HCT116 (cell line): Measurements from ENCODE around the gene SPTBN4. TPM values are rescaled to one million over a fixed set of nuclear protein-coding genes. Genes with fewer than 3 reads are reported as not detected.

Source experiments
- ATAC-seq: fragments of 200-7000 bp; cut with Tn5 transposase; 2 replicates; pipeline ENCODE4 v1.9.1; 2020; ENCODE audit warnings: mild to moderate bottlenecking, moderate library complexity
- BruUV-seq: library from RNA; stranded (reverse); fragments of 400-500 nt; replicated peaks from 2 replicates; lab custom pipeline; 2021; lab: Mats Ljungman, UMichigan
- CTCF ChIA-PET: fragments of 300-600 bp; sonication (Branson Sonifier 250); formaldehyde crosslinking; loops from one replicate; lab custom pipeline; 2021; ENCODE audit warnings: antibody characterized with exemption; lab: Charles Lee
- POLR2A ChIA-PET: fragments of 300-600, 350-600 bp; sonication (Branson Sonifier 250); formaldehyde crosslinking; loops from one replicate; lab custom pipeline; 2021; ENCODE audit warnings: antibody characterized with exemption; lab: Charles Lee
- RAD21 ChIA-PET, 2 experiments: fragments of 300-600 bp; sonication (Branson Sonifier 250); formaldehyde crosslinking; loops; one replicate each; lab custom pipeline; 2023; ENCODE audit warnings: low total read pairs in 2 of 2; ENCODE audit not compliant: uncharacterized antibody in 2 of 2, unreplicated experiment in 2 of 2, low non-redundant PET in 1 of 2; lab: Charles Lee
- DNase-seq: peaks from one replicate; pipeline ENCODE4 v3.0.0-alpha.2; 2010; ENCODE audit warnings: low read depth, low spot score
- H2AFZ ChIP-seq: fragments of 200-600 bp; shearing (Covaris generic), sonication (generic); 2 replicates; pipeline ENCODE4 v1.6.1; 2017; ENCODE audit warnings: low read depth, mixed run types, mixed read lengths, antibody characterized with exemption, low read length; ENCODE audit not compliant: poor library complexity, severe bottlenecking
- H3K27ac ChIP-seq: 2 replicates; pipeline ENCODE4 v1.5.1; 2012; ENCODE audit warnings: low read depth, low read length
- H3K27me3 ChIP-seq: fragments of 200-600 bp; sonication (generic); 2 replicates; pipeline ENCODE4 v1.6.1; 2016; ENCODE audit warnings: mixed run types, low read length, mixed read lengths; ENCODE audit not compliant: insufficient read depth
- H3K36me3 ChIP-seq, 2 experiments: fragments of 200-500 bp in 1 of 2; fragments of 200-600 bp in 1 of 2; sonication (Bioruptor generic) in 1 of 2; sonication (generic) in 1 of 2; 2 replicates each; pipeline versions ENCODE4 v1.5.1 to v1.6.1; 2014 to 2016; ENCODE audit warnings: low read length in 2 of 2, inconsistent platforms in 1 of 2, mixed read lengths in 1 of 2, mixed run types in 1 of 2; ENCODE audit not compliant: insufficient read depth in 2 of 2, control insufficient read depth in 1 of 2
- H3K4me1 ChIP-seq, 2 experiments: fragments of 200-600 bp in 1 of 2; sonication (generic) in 1 of 2; 2 replicates each; pipeline versions ENCODE4 v1.5.1 to v1.6.1; 2012 to 2017; ENCODE audit warnings: low read length in 2 of 2, inconsistent platforms in 1 of 2, mild to moderate bottlenecking in 1 of 2, mixed read lengths in 1 of 2, mixed run types in 1 of 2, moderate library complexity in 1 of 2; ENCODE audit not compliant: insufficient read depth in 2 of 2, control insufficient read depth in 1 of 2
- H3K4me2 ChIP-seq: fragments of 200-600 bp; sonication (generic); 2 replicates; pipeline ENCODE4 v1.6.1; 2017; ENCODE audit warnings: mixed run types, low read length, mixed read lengths
- H3K4me3 ChIP-seq, 2 experiments: fragments of 200-600 bp in 1 of 2; sonication (generic) in 1 of 2; replicated peaks in 1 of 2; 2 replicates each; pipeline ENCODE4 v1.5.1; 2011 to 2016; ENCODE audit warnings: low read length in 2 of 2, control low read depth in 1 of 2, low read depth in 1 of 2, mild to moderate bottlenecking in 1 of 2, mixed read lengths in 1 of 2, mixed run types in 1 of 2
- H3K79me2 ChIP-seq: fragments of 200-600 bp; sonication (generic); 2 replicates; pipeline ENCODE4 v1.6.1; 2017; ENCODE audit warnings: mild to moderate bottlenecking, mixed run types, low read length, moderate library complexity, mixed read lengths; ENCODE audit not compliant: insufficient read depth
- H3K9ac ChIP-seq: fragments of 200-600 bp; sonication (generic); 2 replicates; pipeline ENCODE4 v1.6.1; 2016; ENCODE audit warnings: low read length, mixed read lengths
- H3K9me2 ChIP-seq: fragments of 200-600 bp; sonication (generic), shearing (Covaris generic); 2 replicates; pipeline ENCODE4 v1.6.1; 2017; ENCODE audit warnings: mixed run types, mild to moderate bottlenecking, moderate library complexity; ENCODE audit not compliant: insufficient read depth
- H3K9me3 ChIP-seq, 2 experiments: fragments of 200-500 bp in 1 of 2; fragments of 200-600 bp in 1 of 2; sonication (Bioruptor generic) in 1 of 2; sonication (generic) in 1 of 2; 2 replicates each; pipeline ENCODE4 v1.6.1; 2014 to 2017; ENCODE audit warnings: low read length in 2 of 2, mixed read lengths in 2 of 2, inconsistent platforms in 1 of 2, low read depth in 1 of 2, mild to moderate bottlenecking in 1 of 2, mixed run types in 1 of 2, moderate library complexity in 1 of 2; ENCODE audit not compliant: control insufficient read depth in 1 of 2, insufficient read depth in 1 of 2
- H4K20me1 ChIP-seq: fragments of 200-600 bp; sonication (generic), shearing (Covaris generic); 2 replicates; pipeline ENCODE4 v1.6.1; 2017; ENCODE audit warnings: mixed run types, mild to moderate bottlenecking, moderate library complexity; ENCODE audit not compliant: insufficient read depth
- ATF3 ChIP-seq: IDR thresholded peaks from 2 replicates; pipeline ENCODE4 v1.6.1; 2012
- CBX3 ChIP-seq: IDR thresholded peaks from 2 replicates; pipeline ENCODE4 v1.6.1; 2012; ENCODE audit warnings: low read depth
- CEBPB ChIP-seq: IDR thresholded peaks from 2 replicates; pipeline ENCODE4 v1.6.1; 2012; ENCODE audit warnings: low read depth
- CTCF ChIP-seq, 3 experiments: fragments of 200-600 bp in 1 of 3; sonication (generic) in 1 of 3; IDR thresholded peaks in 2 of 3; conservative IDR thresholded peaks in 1 of 3; 2 replicates each; pipeline ENCODE4 v1.5.1; 2012 to 2017; ENCODE audit warnings: low read depth in 2 of 3, low read length in 2 of 3, antibody characterized with exemption in 1 of 3, borderline replicate concordance in 1 of 3, control low read depth in 1 of 3, mild to moderate bottlenecking in 1 of 3, mixed read lengths in 1 of 3, mixed run types in 1 of 3, moderate library complexity in 1 of 3; ENCODE audit not compliant: insufficient read depth in 1 of 3
- EGR1 ChIP-seq: IDR thresholded peaks from 2 replicates; pipeline ENCODE4 v1.6.1; 2012; ENCODE audit warnings: low read depth
- EZH2 ChIP-seq: fragments of 200-600 bp; sonication (generic); IDR thresholded peaks from 2 replicates; pipeline ENCODE4 v1.6.1; 2017; ENCODE audit warnings: antibody characterized with exemption, mixed run types
- FOSL1 ChIP-seq: IDR thresholded peaks from 2 replicates; pipeline ENCODE4 v1.6.1; 2012; ENCODE audit warnings: low read depth
- POLR2A ChIP-seq: IDR thresholded peaks from 2 replicates; pipeline ENCODE4 v1.7.0; 2011; ENCODE audit warnings: borderline replicate concordance; ENCODE audit not compliant: insufficient read depth, insufficient read length; ENCODE audit errors: extremely low read depth
- POLR2AphosphoS5 ChIP-seq: IDR thresholded peaks from 2 replicates; pipeline ENCODE4 v1.6.1; 2011; ENCODE audit warnings: mild to moderate bottlenecking, low read depth, low read length, moderate library complexity
- SIN3A ChIP-seq: IDR thresholded peaks from 2 replicates; pipeline ENCODE4 v1.6.1; 2012; ENCODE audit warnings: low read depth
- SP1 ChIP-seq: IDR thresholded peaks from 2 replicates; pipeline ENCODE4 v1.6.1; 2012; ENCODE audit warnings: low read depth
- SRF ChIP-seq: IDR thresholded peaks from 2 replicates; pipeline ENCODE4 v1.6.1; 2012; ENCODE audit warnings: low read depth
- TCF7L2 ChIP-seq: IDR thresholded peaks from 2 replicates; pipeline ENCODE4 v1.7.0; 2011; ENCODE audit warnings: borderline replicate concordance, inconsistent platforms; ENCODE audit not compliant: insufficient read depth, insufficient read length; ENCODE audit errors: extremely low read depth
- ZBTB33 ChIP-seq: IDR thresholded peaks from 2 replicates; pipeline ENCODE4 v1.6.1; 2011; ENCODE audit warnings: mild to moderate bottlenecking, low read length, moderate library complexity; ENCODE audit not compliant: insufficient replicate concordance; ENCODE audit errors: extremely low read depth
- ZNF274 ChIP-seq: fragments of 200-500 bp; sonication (Bioruptor generic); IDR thresholded peaks from 2 replicates; pipeline ENCODE4 v1.6.1; 2014; ENCODE audit warnings: mild to moderate bottlenecking, low read depth, low read length, inconsistent platforms
- intact Hi-C: fragments of 100-400 bp; cut with micrococcal nuclease; formaldehyde crosslinking; loops from 2 replicates; pipeline ENCODE4 v1.10.0; 2022
- total RNA-seq: library from RNA; stranded (reverse); gene quantifications from one replicate; pipeline ENCODE4 v1.2.1, GENCODE V29; 2021; ENCODE audit not compliant: unreplicated experiment

Gene SPTBN4
- total RNA-seq, 1 experiment from 2014 or later = 4.6 TPM

- no peak for TF ChIP-seq CTCF (IDR thresholded peaks at IDR 0.05 in 2 of 3, conservative IDR thresholded peaks at IDR 0.05 in 1 of 3; ENCODE audit: borderline replicate concordance in 1 of 3, insufficient read depth in 1 of 3, low read depth in 2 of 3, low read length in 2 of 3)
- TF ChIP-seq EZH2 = no peak
- TF ChIP-seq TCF7L2 = no peak
- no peak for TF ChIP-seq CBX3
- TF ChIP-seq POLR2A = no peak
- TF ChIP-seq SIN3A = no peak
- no peak for TF ChIP-seq FOSL1
- TF ChIP-seq CEBPB = no peak
- no peak for TF ChIP-seq SRF
Measured at GRCh38 chr19:40524655-40525054, 57.9 kb downstream of the SPTBN4 start (continued).

GRCh38 chr19:40525234-40526051 lies 58.6 kb downstream of the SPTBN4 start:
- no peak for DNase-seq
- H3K4me1 ChIP-seq = peaks cover 16 to 33% of the 10 kb centered on the region in 2 experiments
- H2AFZ ChIP-seq = no peak overlapping the region
- TF ChIP-seq EGR1 (no peak), TCF7L2 (no peak), ZNF274 (no peak), SP1 (no peak), ZBTB33 (no peak), CTCF (IDR thresholded peaks at IDR 0.05 in 2 of 3, conservative IDR thresholded peaks at IDR 0.05 in 1 of 3; ENCODE audit: borderline replicate concordance in 1 of 3, insufficient read depth in 1 of 3, low read depth in 2 of 3, low read length in 2 of 3) (no peak), POLR2AphosphoS5 (no peak), ATF3 (no peak)

More at GRCh38 chr19:40525234-40526051, 58.6 kb downstream of the SPTBN4 start:
- Histone ChIP-seq H3K9ac (no peak overlapping the region), H3K79me2 (no peaks in the 10 kb centered on the region), H3K4me2 (no peak overlapping the region), H3K9me3 (no peaks in the 10 kb centered on the region), H3K4me3 (no peak overlapping the region), H3K27ac (no peak overlapping the region), H4K20me1 (no peaks in the 10 kb centered on the region), H3K27me3 (no peaks in the 10 kb centered on the region), H3K9me2 (no peaks in the 10 kb centered on the region), H3K36me3 (no peaks in the 10 kb centered on the region)
- BruUV-seq = no TSS peak
- CTCF ChIA-PET = no interaction called here
- POLR2A ChIA-PET = no interaction called here
- intact Hi-C loops = loop anchor here (10.0 kb wide), 2 partner anchors 221 to 381 kb away; no protein-coding TSS in a partner anchor
- no peak for ATAC-seq
- RAD21 ChIA-PET = no interaction called here
